Endothelial cell (in vitro differentiated cells): ENCODE measurements around the gene IFT27. TPM values are rescaled to one million over a fixed set of nuclear protein-coding genes. Genes with fewer than 3 reads are reported as not detected.
"Not testable (repeated sequence)": the region's sequence is repeated elsewhere in the genome, so short reads cannot be mapped to it uniquely, and the experiment has no call there.

ENCODE experiments used
- DNase-seq: peaks from one replicate; pipeline ENCODE4 v3.0.0; 2021; ENCODE audit warnings: low spot score
- H3K27ac Mint-ChIP-seq: one replicate; pipeline ENCODE4 v1.8.0; 2021; ENCODE audit warnings: mixed read lengths, inconsistent platforms; ENCODE audit not compliant: unreplicated experiment
- H3K27me3 Mint-ChIP-seq: one replicate; pipeline ENCODE4 v1.8.0; 2021; ENCODE audit warnings: mild to moderate bottlenecking, moderate library complexity, mixed read lengths, inconsistent platforms; ENCODE audit not compliant: unreplicated experiment
- H3K36me3 Mint-ChIP-seq: one replicate; pipeline ENCODE4 v1.8.0; 2021; ENCODE audit warnings: mild to moderate bottlenecking, low read depth, mixed read lengths, inconsistent platforms; ENCODE audit not compliant: unreplicated experiment
- H3K4me1 Mint-ChIP-seq: one replicate; pipeline ENCODE4 v1.8.0; 2021; ENCODE audit warnings: mild to moderate bottlenecking, mixed read lengths, inconsistent platforms; ENCODE audit not compliant: unreplicated experiment
- H3K4me3 Mint-ChIP-seq: one replicate; pipeline ENCODE4 v1.8.0; 2021; ENCODE audit warnings: mild to moderate bottlenecking, mixed read lengths, inconsistent platforms; ENCODE audit not compliant: unreplicated experiment
- H3K9me3 Mint-ChIP-seq: one replicate; pipeline ENCODE4 v1.8.0; 2021; ENCODE audit warnings: mixed read lengths, inconsistent platforms; ENCODE audit not compliant: unreplicated experiment
- total RNA-seq: library from RNA; stranded (reverse); fragmentation: NEBNext Ultra II Directional; extraction: Animal tissue kit (Norgen Biotek cat#: 25700); gene quantifications from one replicate; pipeline ENCODE4 v1.2.1, GENCODE V29; 2021; ENCODE audit not compliant: unreplicated experiment
- TF ChIP-seq, protein P1 (sequence below): fragments of 200-600 bp; sonication (generic); IDR thresholded peaks from one replicate; pipeline ENCODE4 v1.5.0; 2021; ENCODE audit warnings: antibody characterized with exemption; ENCODE audit not compliant: unreplicated experiment

Gene IFT27
- total RNA-seq, 1 donor from 2014 or later: 51.1 TPM

DNA sequence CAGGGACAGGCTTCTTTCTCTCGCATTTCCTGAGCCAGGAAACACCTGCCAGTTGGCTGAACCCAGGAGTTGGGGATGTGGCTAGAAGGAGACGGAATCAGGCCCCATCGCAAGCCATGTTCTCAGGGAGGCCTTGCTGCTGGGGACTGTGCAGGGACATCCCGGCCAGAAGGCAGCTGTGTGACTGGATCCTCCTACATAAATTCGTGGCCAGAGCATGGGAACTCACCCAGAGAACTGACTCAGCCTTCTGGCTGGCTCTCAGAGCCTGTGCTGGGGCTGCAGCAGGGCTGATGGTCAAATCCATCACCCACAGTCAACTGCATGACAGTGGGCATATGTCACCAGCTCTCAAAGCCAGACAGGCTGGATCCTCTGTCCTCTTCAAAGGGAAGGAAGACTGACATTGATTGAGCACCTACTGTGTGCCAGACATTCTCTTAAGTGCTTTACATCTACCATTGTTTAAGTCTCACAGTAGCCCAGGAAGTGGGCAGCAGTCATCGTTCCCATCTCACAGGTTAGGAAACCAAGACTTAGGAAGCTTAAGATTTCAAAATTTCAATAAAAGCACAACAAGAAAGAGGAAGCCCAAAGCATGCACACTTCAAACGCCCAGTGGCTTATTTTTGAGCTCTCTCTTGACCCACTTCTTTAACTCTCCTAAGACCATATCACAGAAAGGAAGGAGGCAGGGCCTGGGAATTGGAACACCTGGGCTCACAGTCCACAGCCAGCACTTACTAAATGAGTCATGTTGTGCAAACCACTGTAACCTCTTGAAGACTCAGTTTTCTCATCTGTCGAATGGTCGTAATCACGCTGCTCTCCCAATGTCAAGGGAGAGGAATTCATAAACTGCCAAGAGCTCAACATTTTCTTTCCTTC lies 41.5 kb downstream of the IFT27 start:
- TF ChIP-seq, protein P1, sequence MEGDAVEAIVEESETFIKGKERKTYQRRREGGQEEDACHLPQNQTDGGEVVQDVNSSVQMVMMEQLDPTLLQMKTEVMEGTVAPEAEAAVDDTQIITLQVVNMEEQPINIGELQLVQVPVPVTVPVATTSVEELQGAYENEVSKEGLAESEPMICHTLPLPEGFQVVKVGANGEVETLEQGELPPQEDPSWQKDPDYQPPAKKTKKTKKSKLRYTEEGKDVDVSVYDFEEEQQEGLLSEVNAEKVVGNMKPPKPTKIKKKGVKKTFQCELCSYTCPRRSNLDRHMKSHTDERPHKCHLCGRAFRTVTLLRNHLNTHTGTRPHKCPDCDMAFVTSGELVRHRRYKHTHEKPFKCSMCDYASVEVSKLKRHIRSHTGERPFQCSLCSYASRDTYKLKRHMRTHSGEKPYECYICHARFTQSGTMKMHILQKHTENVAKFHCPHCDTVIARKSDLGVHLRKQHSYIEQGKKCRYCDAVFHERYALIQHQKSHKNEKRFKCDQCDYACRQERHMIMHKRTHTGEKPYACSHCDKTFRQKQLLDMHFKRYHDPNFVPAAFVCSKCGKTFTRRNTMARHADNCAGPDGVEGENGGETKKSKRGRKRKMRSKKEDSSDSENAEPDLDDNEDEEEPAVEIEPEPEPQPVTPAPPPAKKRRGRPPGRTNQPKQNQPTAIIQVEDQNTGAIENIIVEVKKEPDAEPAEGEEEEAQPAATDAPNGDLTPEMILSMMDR: no peak
- no peaks in the 10 kb centered on the region for H3K9me3 Mint-ChIP-seq
- H3K27ac Mint-ChIP-seq: no peak overlapping the region
- DNase-seq: no peak
- H3K4me3 Mint-ChIP-seq: no peak overlapping the region
- peaks cover 4% of the 10 kb centered on the region for H3K4me1 Mint-ChIP-seq
- H3K36me3 Mint-ChIP-seq: no peaks in the 10 kb centered on the region
- H3K27me3 Mint-ChIP-seq: peaks cover 2% of the 10 kb centered on the region

DNA sequence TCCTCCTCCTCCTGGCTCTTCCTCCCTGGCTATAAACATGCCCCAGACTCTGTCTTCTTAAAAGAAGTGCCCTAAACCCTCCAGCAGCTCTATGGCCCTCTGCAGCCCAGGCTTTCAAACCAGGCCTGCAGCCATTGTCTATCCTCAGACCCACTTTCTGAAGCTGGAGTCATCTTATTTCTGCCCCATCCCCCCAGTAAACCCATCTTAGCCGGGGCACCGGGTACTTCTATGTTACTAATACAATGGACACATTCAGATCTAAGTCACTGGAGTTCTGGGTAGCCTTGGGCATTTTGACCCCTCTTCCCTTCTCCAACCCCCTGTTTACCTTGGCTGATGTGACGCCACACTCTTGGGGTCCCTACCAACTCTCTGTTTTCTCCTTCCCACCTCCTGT lies 42.6 kb downstream of the IFT27 start:
- H3K36me3 Mint-ChIP-seq: no peaks in the 10 kb centered on the region
- peaks cover 2% of the 10 kb centered on the region for H3K27me3 Mint-ChIP-seq
- no peaks in the 10 kb centered on the region for H3K9me3 Mint-ChIP-seq
- H3K27ac Mint-ChIP-seq: no peak overlapping the region
- H3K4me3 Mint-ChIP-seq: no peak overlapping the region
- TF ChIP-seq, protein P1: no peak
- H3K4me1 Mint-ChIP-seq: peaks cover 4% of the 10 kb centered on the region
- no peak for DNase-seq

DNA sequence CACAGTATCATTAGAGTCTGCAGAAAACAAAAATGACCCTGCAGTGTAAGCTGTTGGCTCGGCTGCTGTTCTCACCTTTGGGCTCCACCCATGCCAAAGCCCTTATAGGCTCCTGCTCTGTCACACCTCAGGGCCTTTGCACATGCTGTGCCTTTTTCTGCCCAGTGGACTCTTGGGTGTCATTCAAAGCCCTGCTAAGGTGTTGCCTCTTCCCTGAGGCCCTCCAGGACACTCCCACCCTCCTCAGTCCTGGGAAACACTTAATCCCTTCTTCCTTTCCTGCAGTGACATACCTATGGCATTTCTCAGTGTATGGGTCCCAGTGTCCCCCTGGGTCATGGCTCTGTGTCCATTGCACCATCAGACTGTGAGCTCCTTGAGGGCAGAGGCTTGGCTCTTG lies 43.3 kb downstream of the IFT27 start:
- Mint-ChIP-seq H3K4me3 (no peak overlapping the region), H3K9me3 (no peaks in the 10 kb centered on the region), H3K27me3 (peaks cover 6% of the 10 kb centered on the region), H3K36me3 (no peaks in the 10 kb centered on the region), H3K4me1 (peaks cover 4% of the 10 kb centered on the region), H3K27ac (no peak overlapping the region)
- DNase-seq: no peak
- TF ChIP-seq, protein P1: no peak

DNA sequence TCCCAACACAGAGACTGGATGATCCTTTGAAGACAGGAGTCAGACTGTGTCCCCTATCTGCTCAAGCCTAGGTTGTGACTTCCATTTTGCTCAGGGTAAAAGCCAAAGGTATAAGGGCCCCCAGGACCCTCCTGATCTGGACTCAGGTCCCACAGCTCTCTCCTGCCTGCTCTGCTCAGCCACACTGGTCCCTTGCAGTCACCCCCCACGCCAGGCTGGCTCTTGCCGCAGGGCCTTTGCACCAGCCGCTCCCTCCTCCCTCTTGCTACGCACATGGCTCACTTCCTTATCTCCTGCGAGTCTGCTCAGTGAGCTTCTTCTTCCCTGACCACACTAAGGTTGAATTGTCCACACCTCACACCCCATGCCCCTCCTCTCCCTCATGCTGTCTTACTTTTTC lies 44.0 kb downstream of the IFT27 start:
- Mint-ChIP-seq H3K27me3 (peaks cover 6% of the 10 kb centered on the region), H3K9me3 (no peaks in the 10 kb centered on the region), H3K4me1 (no peaks in the 10 kb centered on the region), H3K4me3 (no peak overlapping the region), H3K27ac (no peak overlapping the region), H3K36me3 (no peaks in the 10 kb centered on the region)
- TF ChIP-seq, protein P1: no peak
- DNase-seq: no peak

DNA sequence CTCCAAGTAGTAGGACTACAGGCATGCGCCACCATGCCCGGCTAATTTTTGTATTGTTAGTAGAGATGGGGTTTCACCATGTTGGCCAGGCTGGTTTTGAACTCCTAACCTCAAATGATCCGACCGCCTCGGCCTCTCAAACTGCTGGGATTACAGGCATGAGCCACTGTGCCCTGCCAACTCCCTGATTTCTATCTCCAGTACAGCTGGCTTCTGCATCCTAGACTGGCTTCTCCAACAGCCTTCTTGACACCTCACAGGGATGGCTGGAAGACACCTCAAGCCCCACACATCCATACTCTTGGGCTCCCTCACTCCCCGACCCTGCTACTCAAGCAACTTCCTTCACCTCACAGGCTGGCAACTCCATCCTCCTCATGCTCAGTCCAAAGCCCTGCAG lies 44.6 kb downstream of the IFT27 start:
- not testable (repeated sequence) for H3K4me3 Mint-ChIP-seq, DNase-seq, H3K9me3 Mint-ChIP-seq, H3K27me3 Mint-ChIP-seq, H3K36me3 Mint-ChIP-seq, H3K4me1 Mint-ChIP-seq, H3K27ac Mint-ChIP-seq
